ENCODE results near the gene CXCL9.

CXCL9 gene

GRCh38 chr4:76003035-76003434, 4.3 kb downstream of the CXCL9 start:
- TF ChIP-seq CREB1 (IDR thresholded peaks at IDR 0.05; ENCODE audit: low read depth) (no peak), NFIC (IDR thresholded peaks at IDR 0.05) (no peak), ZBTB7A (IDR thresholded peaks at IDR 0.05; ENCODE audit: low read depth) (no peak), MAX (IDR thresholded peaks at IDR 0.05) (no peak), TEAD4 (IDR thresholded peaks at IDR 0.05) (no peak), EGR1 (IDR thresholded peaks at IDR 0.05) (no peak), TAF1 (IDR thresholded peaks at IDR 0.05; ENCODE audit: low read depth) (no peak), CEBPB (IDR thresholded peaks at IDR 0.05) (no peak)
- TF ChIP-seq, protein P1, sequence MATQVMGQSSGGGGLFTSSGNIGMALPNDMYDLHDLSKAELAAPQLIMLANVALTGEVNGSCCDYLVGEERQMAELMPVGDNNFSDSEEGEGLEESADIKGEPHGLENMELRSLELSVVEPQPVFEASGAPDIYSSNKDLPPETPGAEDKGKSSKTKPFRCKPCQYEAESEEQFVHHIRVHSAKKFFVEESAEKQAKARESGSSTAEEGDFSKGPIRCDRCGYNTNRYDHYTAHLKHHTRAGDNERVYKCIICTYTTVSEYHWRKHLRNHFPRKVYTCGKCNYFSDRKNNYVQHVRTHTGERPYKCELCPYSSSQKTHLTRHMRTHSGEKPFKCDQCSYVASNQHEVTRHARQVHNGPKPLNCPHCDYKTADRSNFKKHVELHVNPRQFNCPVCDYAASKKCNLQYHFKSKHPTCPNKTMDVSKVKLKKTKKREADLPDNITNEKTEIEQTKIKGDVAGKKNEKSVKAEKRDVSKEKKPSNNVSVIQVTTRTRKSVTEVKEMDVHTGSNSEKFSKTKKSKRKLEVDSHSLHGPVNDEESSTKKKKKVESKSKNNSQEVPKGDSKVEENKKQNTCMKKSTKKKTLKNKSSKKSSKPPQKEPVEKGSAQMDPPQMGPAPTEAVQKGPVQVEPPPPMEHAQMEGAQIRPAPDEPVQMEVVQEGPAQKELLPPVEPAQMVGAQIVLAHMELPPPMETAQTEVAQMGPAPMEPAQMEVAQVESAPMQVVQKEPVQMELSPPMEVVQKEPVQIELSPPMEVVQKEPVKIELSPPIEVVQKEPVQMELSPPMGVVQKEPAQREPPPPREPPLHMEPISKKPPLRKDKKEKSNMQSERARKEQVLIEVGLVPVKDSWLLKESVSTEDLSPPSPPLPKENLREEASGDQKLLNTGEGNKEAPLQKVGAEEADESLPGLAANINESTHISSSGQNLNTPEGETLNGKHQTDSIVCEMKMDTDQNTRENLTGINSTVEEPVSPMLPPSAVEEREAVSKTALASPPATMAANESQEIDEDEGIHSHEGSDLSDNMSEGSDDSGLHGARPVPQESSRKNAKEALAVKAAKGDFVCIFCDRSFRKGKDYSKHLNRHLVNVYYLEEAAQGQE (IDR thresholded peaks at IDR 0.05; ENCODE audit: low read depth) = no peak

- TF ChIP-seq EGR1 (IDR thresholded peaks at IDR 0.05) = no peak
- no peak for TF ChIP-seq TCF12 (IDR thresholded peaks at IDR 0.05; ENCODE audit: low read depth)
- no peak for TF ChIP-seq MAX (IDR thresholded peaks at IDR 0.05)
- TF ChIP-seq, protein P2, sequence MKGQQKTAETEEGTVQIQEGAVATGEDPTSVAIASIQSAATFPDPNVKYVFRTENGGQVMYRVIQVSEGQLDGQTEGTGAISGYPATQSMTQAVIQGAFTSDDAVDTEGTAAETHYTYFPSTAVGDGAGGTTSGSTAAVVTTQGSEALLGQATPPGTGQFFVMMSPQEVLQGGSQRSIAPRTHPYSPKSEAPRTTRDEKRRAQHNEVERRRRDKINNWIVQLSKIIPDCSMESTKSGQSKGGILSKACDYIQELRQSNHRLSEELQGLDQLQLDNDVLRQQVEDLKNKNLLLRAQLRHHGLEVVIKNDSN (IDR thresholded peaks at IDR 0.05) = no peak
- TF ChIP-seq CEBPB (IDR thresholded peaks at IDR 0.05) = no peak
- TF ChIP-seq TEAD4 (IDR thresholded peaks at IDR 0.05) = no peak
- TF ChIP-seq TAF1 (IDR thresholded peaks at IDR 0.05; ENCODE audit: low read depth) = no peak
- no peak for TF ChIP-seq CREB1 (IDR thresholded peaks at IDR 0.05; ENCODE audit: low read depth)
- no peak for TF ChIP-seq ZBTB7A (IDR thresholded peaks at IDR 0.05; ENCODE audit: low read depth)
- no peak for TF ChIP-seq FOXM1 (IDR thresholded peaks at IDR 0.05; ENCODE audit: borderline replicate concordance, low read depth)
Measured at GRCh38 chr4:76002176-76002575, 5.1 kb downstream of the CXCL9 start.

DNA sequence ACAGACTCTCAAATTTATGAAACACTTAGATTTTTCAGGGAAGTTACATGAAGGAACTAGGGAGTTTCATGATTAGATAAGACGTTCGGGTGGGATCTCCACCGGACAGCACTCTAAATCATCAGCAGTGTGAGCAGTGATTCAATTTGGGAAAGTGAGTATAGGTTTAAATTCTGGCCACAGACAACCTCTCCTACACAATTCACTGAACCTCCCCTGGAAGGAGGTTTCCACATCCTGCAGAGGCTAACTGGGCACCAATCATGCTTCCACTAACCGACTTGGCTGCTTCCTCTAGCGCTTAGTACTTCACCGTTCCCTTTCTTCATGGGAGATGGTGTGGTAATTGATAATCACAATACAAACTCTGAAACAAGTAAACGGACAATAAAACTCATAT, 5.6 kb downstream of the CXCL9 start:
- no peak for TF ChIP-seq ZBTB7A (IDR thresholded peaks at IDR 0.05; ENCODE audit: low read depth)
- no peak for TF ChIP-seq TAF1 (IDR thresholded peaks at IDR 0.05; ENCODE audit: low read depth)
- TF ChIP-seq EP300 (IDR thresholded peaks at IDR 0.05; ENCODE audit: borderline replicate concordance) = no peak
- TF ChIP-seq, protein P1 (IDR thresholded peaks at IDR 0.05; ENCODE audit: low read depth) = no peak
- no peak for TF ChIP-seq YY1 (IDR thresholded peaks at IDR 0.05; ENCODE audit: low read depth)
- no peak for TF ChIP-seq TCF12 (IDR thresholded peaks at IDR 0.05; ENCODE audit: low read depth)
- TF ChIP-seq, protein P2 (IDR thresholded peaks at IDR 0.05) = no peak
- TF ChIP-seq EGR1 (IDR thresholded peaks at IDR 0.05) = no peak
- TF ChIP-seq TEAD4 (IDR thresholded peaks at IDR 0.05) = no peak

DNA sequence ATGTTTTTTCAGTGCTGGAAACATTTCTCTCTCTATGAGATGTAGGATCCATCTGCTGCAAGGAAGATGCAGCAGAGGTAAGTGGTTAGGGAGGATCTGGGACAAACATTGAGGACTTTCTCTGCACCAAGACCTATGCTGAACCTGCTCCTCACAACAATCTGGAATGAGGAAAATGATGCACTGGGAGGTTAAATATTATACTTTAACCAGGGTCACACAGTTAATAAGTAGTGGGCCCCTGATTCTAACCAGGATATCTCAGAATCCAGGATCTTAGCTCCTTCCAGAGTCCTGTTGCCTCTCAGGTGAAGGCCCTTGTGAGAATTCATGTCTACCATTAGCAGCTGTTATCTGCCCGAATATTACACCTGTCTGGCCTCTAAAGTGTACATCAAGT, 7.0 kb downstream of the CXCL9 start:
- TF ChIP-seq TCF12 (IDR thresholded peaks at IDR 0.05; ENCODE audit: low read depth) = no peak
- no peak for TF ChIP-seq TEAD4 (IDR thresholded peaks at IDR 0.05)
- TF ChIP-seq, protein P1 (IDR thresholded peaks at IDR 0.05; ENCODE audit: low read depth) = no peak
- no peak for TF ChIP-seq MAX (IDR thresholded peaks at IDR 0.05)
- TF ChIP-seq TAF1 (IDR thresholded peaks at IDR 0.05; ENCODE audit: low read depth) = no peak
- no peak for TF ChIP-seq RAD21 (IDR thresholded peaks at IDR 0.05; ENCODE audit: low read depth)
- TF ChIP-seq, protein P2 (IDR thresholded peaks at IDR 0.05) = no peak
- TF ChIP-seq EGR1 (IDR thresholded peaks at IDR 0.05) = no peak
- no peak for TF ChIP-seq EP300 (IDR thresholded peaks at IDR 0.05; ENCODE audit: borderline replicate concordance)
- TF ChIP-seq ZBTB7A (IDR thresholded peaks at IDR 0.05; ENCODE audit: low read depth) = no peak
- TF ChIP-seq FOXM1 (IDR thresholded peaks at IDR 0.05; ENCODE audit: borderline replicate concordance, low read depth) = no peak
- TF ChIP-seq CREB1 (IDR thresholded peaks at IDR 0.05; ENCODE audit: low read depth) = no peak

Data from Ishikawa (cell line).